Muscle layer of colon (tissue), 2 donors: ENCODE results near the gene SYNCRIP.
A peak's percentile ranks its signal among the peaks of the same experiment; 100 is the strongest.
"Not testable (repeated sequence)": the region's sequence is repeated elsewhere in the genome, so short reads cannot be mapped to it uniquely, and the experiment has no call there.

ENCODE experiments used
- H3K27ac ChIP-seq: one replicate; pipeline ENCODE4 v1.7.0; 2013; ENCODE audit warnings: low read depth, mild to moderate bottlenecking, low read length, moderate library complexity
- H3K27me3 ChIP-seq, 2 donors: one replicate each; pipeline ENCODE4 v1.7.0; 2013; ENCODE audit warnings: low read length in 2 of 2, mild to moderate bottlenecking in 2 of 2; ENCODE audit not compliant: insufficient read depth in 2 of 2, control insufficient read depth in 1 of 2
- H3K36me3 ChIP-seq: one replicate; pipeline ENCODE4 v1.7.0; 2013; ENCODE audit warnings: mild to moderate bottlenecking, low read length; ENCODE audit not compliant: insufficient read depth
- H3K4me1 ChIP-seq: one replicate; pipeline ENCODE4 v1.7.0; 2013; ENCODE audit warnings: mild to moderate bottlenecking, low read length; ENCODE audit not compliant: insufficient read depth
- H3K4me3 ChIP-seq, 2 donors: one replicate each; pipeline ENCODE4 v1.7.0; 2013; ENCODE audit warnings: low read length in 2 of 2, low read depth in 1 of 2, mild to moderate bottlenecking in 1 of 2, moderate library complexity in 1 of 2
- H3K9ac ChIP-seq: one replicate; pipeline ENCODE4 v1.7.0; 2013; ENCODE audit warnings: low read length
- H3K9me3 ChIP-seq: one replicate; pipeline ENCODE4 v1.7.0; 2013; ENCODE audit warnings: mild to moderate bottlenecking, low read length
- donor health status: abdominal sarcoma.
- donor health status: Adenocarcinoma of cecum.

SYNCRIP gene

GRCh38 chr6:85660181-85660611 is 17.5 kb upstream of the SYNCRIP start:
- Histone ChIP-seq H3K4me3 (no peak overlapping the region), H3K36me3 (peaks cover 7% of the 10 kb centered on the region), H3K9ac (no peak overlapping the region), H3K27ac (no peak overlapping the region), H3K9me3 (no peaks in the 10 kb centered on the region), H3K27me3 (no peaks in the 10 kb centered on the region), H3K4me1 (no peaks in the 10 kb centered on the region)

- H3K9me3 ChIP-seq, result no peaks in the 10 kb centered on the region
- no peaks in the 10 kb centered on the region for H3K36me3 ChIP-seq
- H3K27ac ChIP-seq, result no peak overlapping the region
- H3K9ac ChIP-seq, result no peak overlapping the region
- H3K4me3 ChIP-seq, result no peak overlapping the region
- no peaks in the 10 kb centered on the region for H3K4me1 ChIP-seq
- H3K27me3 ChIP-seq, result no peaks in the 10 kb centered on the region
Measured at GRCh38 chr6:85650606-85651005, 7.9 kb upstream of the SYNCRIP start.

- Histone ChIP-seq H3K9ac (peak overlapping the region; percentile 83), H3K36me3 (peaks cover 11% of the 10 kb centered on the region), H3K27ac (peak overlapping the region; percentile 99), H3K4me1 (peaks cover 22% of the 10 kb centered on the region), H3K27me3 (no peaks in the 10 kb centered on the region), H3K9me3 (no peaks in the 10 kb centered on the region), H3K4me3 (peak overlapping the region; percentile 70 to 79)
Measured at GRCh38 chr6:85644279-85644762, 1.6 kb upstream of the SYNCRIP start.

GRCh38 chr6:85643537-85644278 is 1.0 kb upstream of the SYNCRIP start:
- Histone ChIP-seq H3K36me3 (peaks cover 17% of the 10 kb centered on the region), H3K9ac (peak overlapping the region; percentile 83), H3K9me3 (no peaks in the 10 kb centered on the region), H3K4me1 (peaks cover 27% of the 10 kb centered on the region), H3K27me3 (no peaks in the 10 kb centered on the region), H3K4me3 (peak overlapping the region; percentile 70 to 79), H3K27ac (peak overlapping the region; percentile 99)

GRCh38 chr6:85641897-85642773 is 551 bp downstream of the SYNCRIP start:
- H3K36me3 ChIP-seq, result peaks cover 29% of the 10 kb centered on the region
- H3K27ac ChIP-seq, result peak overlapping the region; percentile 96
- no peaks in the 10 kb centered on the region for H3K27me3 ChIP-seq
- peaks cover 36% of the 10 kb centered on the region for H3K4me1 ChIP-seq
- H3K4me3 ChIP-seq, result peak overlapping the region; percentile 81 to 94
- H3K9me3 ChIP-seq, result no peaks in the 10 kb centered on the region
- peak overlapping the region; percentile 91 for H3K9ac ChIP-seq

GRCh38 chr6:85641522-85641896 is 1.2 kb downstream of the SYNCRIP start:
- H3K9me3 ChIP-seq, result no peaks in the 10 kb centered on the region
- H3K36me3 ChIP-seq, result peaks cover 36% of the 10 kb centered on the region
- peak overlapping the region; percentile 96 for H3K27ac ChIP-seq
- H3K4me1 ChIP-seq, result peaks cover 36% of the 10 kb centered on the region
- H3K9ac ChIP-seq, result peak overlapping the region; percentile 91
- H3K27me3 ChIP-seq, result no peaks in the 10 kb centered on the region
- H3K4me3 ChIP-seq, result peak overlapping the region; percentile 81 to 94

- Histone ChIP-seq H3K4me3 (peak overlapping the region in 1 of 2 donors; percentile 94), H3K27ac (no peak overlapping the region), H3K9me3 (no peaks in the 10 kb centered on the region), H3K27me3 (no peaks in the 10 kb centered on the region), H3K36me3 (peaks cover 38% of the 10 kb centered on the region), H3K9ac (peak overlapping the region; percentile 91), H3K4me1 (peaks cover 36% of the 10 kb centered on the region)
Measured at GRCh38 chr6:85640821-85641220, 1.9 kb downstream of the SYNCRIP start.

- H3K27ac ChIP-seq, result no peak overlapping the region
- no peak overlapping the region for H3K9ac ChIP-seq
- H3K36me3 ChIP-seq, result peaks cover 54% of the 10 kb centered on the region
- H3K4me1 ChIP-seq, result peaks cover 36% of the 10 kb centered on the region
- no peaks in the 10 kb centered on the region for H3K9me3 ChIP-seq
- H3K4me3 ChIP-seq, result no peak overlapping the region
- no peaks in the 10 kb centered on the region for H3K27me3 ChIP-seq
Measured at GRCh38 chr6:85637579-85637978, 5.1 kb downstream of the SYNCRIP start.

- peaks cover 43% of the 10 kb centered on the region for H3K36me3 ChIP-seq
- no peak overlapping the region for H3K4me3 ChIP-seq
- H3K9ac ChIP-seq, result no peak overlapping the region
- peaks cover 7% of the 10 kb centered on the region for H3K4me1 ChIP-seq
- no peaks in the 10 kb centered on the region for H3K27me3 ChIP-seq
- no peak overlapping the region for H3K27ac ChIP-seq
- H3K9me3 ChIP-seq, result no peaks in the 10 kb centered on the region
Measured at GRCh38 chr6:85632164-85632942, 10.3 kb downstream of the SYNCRIP start.

- H3K36me3 ChIP-seq, result peaks cover 44% of the 10 kb centered on the region
- not testable (repeated sequence) for H3K27ac ChIP-seq, H3K4me3 ChIP-seq, H3K9ac ChIP-seq, H3K9me3 ChIP-seq, H3K27me3 ChIP-seq, H3K4me1 ChIP-seq
Measured at GRCh38 chr6:85631117-85631516, 11.6 kb downstream of the SYNCRIP start.

- Histone ChIP-seq H3K27me3 (no peaks in the 10 kb centered on the region), H3K4me1 (peaks cover 5% of the 10 kb centered on the region), H3K36me3 (peaks cover 42% of the 10 kb centered on the region), H3K4me3 (no peak overlapping the region), H3K27ac (no peak overlapping the region), H3K9ac (no peak overlapping the region), H3K9me3 (no peaks in the 10 kb centered on the region)
Measured at GRCh38 chr6:85628353-85628752, 14.3 kb downstream of the SYNCRIP start.
